NCI-H510A treated with DMSO at 0.1 percent for 48 hours (cell line): ENCODE data around the gene PTPN23.

Experiments
- DNase-seq: peaks from one replicate; lab custom pipeline; 2025; lab: John Stamatoyannopoulos, UW

PTPN23 gene

DNA sequence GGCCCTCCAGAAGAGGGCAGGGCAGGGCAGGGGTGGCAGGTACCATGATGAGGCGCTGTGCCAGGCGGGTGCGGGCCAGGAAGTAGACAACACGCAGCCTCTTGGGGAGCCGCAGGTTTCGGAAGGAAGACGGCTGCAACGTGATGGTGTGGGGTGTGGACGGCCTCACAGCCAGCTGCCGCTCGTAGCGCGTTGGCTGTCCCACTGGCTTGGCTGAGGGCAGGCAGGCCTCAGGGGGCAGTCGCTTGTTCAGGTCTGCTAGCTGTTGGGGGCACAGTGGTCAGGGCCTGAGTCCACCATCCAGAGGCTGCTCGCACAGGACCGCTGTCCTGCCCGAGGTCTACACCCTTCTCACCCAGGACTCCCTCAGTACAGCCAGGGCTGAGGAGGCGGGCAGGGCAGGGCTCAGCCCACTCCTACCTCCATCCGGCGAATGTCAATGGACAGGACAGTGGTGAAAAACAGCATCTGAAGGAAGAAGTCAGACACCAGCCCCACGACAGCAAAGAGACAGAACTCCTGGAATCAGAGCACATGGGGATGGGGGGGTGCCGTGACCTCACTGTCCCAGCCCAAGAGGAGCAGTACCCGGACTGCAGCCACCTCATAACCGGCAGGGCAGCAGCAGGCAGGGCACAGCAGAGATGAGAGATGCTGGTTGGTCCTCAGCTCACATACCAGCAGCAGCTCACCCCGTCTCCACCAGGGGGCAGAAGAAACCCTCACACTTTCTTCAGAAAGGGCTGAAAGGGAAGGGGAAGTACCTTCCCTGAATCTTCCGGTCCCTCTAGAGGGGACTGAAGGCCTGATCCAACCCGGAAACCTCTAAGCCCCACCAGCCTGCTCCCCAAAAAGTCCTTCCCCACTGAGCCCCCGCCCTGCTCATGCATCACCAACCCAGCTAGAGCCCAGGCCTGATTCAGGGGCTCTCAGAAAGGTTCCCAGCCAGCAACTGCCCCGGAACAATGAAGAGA, 40.0 kb downstream of the PTPN23 start:
- peak; percentile 37 for DNase-seq

DNA sequence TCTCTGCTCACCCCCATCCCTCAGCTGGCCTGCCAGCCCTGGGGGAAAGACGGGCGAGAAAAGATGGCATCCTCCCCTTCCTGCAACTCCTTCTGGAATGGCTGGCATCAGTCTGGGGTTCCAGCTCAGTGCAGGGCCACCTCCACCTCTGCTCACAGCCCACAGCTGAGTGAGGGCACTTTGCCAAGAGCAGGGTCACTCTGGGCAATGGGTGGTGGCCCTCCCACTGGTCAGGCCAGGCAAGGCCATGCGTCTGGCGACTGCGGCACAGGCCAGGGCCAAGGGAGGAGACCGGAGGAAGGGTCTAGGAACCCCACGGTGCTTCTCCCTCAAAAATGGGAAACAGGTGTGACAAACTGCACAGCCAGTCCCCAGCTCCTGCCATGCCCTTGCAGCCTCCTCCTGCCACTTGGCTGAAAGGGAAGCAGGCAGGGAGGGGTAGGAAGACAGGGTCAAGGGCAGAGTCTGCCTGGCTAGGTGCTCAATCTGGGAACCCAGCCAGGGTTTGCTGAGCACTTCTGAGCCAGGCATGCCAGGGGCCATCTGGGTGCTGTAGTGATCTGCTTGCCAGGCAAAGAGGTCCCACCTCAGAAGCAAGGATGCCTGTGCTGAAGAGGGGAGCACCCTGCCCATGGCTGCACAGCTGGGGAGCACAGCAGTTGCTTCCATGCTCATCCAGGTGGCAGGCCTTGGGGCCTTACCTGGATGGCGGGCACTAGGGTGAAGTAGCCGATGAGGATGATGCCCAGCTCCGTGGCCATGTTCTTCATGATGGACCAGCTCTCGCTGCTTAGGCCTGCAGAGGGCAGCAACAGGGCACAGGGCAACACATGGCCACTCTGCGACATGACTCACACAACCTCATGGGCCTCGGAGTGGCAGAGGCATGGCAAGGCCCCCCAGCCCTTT, 41.2 kb downstream of the PTPN23 start:
- DNase-seq, result no peak

DNA sequence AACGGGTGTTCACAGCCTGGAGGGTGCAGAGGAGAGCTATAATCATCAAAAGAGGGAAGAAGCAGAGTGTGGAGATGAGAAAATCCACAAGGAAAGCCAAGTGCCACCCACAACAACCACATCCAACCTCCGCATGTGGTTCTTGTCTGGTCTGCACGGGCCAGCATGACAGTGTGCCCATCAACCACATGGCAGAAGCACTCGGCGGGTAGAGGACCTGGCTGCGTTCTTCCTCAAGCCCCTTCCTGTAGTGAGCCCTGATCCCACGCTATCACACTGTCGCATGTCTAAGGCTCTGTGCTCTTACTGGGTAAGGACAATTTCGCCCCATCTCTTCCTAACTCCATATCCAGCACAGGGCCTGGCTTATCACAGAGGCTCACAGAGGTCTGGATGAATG, 41.9 kb downstream of the PTPN23 start:
- DNase-seq, result no peak

DNA sequence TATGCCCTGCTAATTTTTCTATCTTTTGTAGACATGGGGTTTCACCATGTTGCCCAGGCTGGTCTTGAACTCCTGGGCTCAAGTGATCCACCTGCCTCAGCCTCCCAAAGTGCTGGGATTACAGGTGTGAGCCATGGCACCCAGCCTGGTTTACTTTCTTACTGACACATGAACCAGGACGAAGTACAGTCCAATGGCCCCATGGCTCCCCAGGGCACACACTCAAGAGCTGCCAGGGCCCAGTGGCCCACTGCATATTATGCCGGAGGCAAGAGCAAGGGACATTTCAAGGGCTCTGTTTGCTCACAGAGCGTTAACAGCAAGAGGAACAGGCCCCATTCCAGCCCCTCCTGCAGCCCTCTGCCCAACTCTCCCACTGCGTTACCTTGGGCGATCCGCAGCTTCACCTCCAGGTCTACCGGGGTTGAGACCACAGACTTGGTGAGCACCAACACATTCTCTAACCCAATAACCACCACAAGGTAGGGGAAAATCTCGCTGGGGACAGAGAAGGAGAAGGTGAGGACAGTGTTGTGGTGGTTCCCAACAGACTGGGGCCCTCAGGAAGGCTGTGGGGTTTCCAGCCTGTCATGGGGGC, 42.8 kb downstream of the PTPN23 start:
- DNase-seq, result no peak

DNA sequence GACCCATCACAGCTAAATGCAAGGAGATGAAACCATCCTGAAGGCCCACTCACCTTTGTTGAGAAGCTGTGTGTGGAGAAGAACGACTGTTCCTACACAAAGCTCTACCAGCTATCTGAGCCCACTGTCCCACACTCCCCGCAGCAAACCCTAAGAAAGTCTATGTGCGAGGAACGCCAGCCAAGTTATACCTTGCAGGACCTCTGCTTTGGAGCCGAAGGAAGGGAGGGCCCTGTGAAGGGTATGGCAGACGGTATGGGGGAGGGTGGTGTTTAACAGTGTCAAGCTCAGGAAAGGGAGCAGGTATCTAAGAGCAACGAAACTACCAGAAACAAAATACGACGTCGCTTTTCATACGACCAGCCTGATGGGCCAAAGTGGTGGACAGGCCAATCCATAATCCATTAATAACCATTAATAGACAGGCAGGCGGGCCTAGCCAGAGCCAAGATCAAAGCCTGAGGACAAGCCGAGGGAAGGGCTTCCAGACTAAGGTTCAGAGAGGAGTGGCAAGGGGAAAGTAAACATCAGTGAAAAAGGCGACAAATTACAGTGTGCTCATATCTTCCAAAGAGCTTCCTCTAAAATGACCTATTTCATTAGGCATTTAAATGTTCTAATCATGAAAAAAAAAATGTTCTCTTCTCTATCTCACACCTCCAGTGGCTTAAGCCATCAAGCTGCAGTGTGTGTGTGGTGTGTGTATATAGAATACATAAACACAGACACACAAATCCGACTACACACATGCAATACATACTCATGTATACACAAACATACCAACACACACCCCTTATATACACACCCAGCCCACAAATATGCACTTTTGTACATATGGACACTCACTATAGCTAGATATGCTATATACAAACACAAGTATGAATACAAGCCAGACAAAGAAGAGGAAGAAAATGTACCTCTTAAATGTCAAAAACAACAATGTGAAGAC, 43.9 kb downstream of the PTPN23 start:
- DNase-seq, result no peak

DNA sequence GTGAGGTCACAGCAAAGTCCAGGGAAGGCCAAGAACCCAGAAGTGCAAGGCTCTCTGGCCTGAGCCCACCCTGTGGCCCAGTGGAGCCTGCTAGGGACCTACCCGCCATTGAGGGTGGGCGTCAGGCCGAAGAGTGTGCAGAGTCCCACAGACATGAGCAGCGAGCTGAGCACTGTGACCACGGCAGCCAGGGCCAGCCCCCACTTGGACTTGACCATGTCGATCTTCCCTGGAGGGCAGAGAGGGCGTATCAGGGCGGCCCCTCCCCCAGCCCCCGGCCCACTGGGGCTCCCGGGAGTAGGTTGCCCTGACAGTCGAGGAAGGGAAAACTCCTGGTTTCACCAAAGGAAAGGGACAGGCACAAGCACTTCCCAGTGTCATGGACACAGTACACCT, 44.6 kb downstream of the PTPN23 start:
- DNase-seq, result no peak

- no peak for DNase-seq
Measured at GRCh38 chr3:47425959-47426358, 45.1 kb downstream of the PTPN23 start.

GRCh38 chr3:47427866-47428265, 47.0 kb downstream of the PTPN23 start:
- no peak for DNase-seq

DNA sequence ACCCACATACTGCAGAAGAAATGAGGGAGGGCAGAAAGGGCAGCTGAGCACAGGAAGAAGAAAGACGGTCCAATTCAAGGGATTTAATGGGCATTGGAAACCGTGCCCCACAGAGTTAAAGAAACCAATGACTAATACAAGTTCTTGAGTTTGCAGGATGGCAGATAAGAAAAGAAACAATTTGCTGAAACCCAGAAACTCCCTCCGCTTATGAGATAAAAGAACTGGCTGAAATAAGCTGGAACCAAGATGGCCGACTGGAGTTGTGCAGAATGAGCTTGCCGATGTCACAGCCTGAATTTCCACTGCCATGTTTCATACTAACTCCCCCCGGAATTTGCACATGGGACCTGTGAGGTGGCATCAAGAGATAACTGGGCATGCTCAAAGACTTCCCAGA, 47.8 kb downstream of the PTPN23 start:
- no peak for DNase-seq

GRCh38 chr3:47429476-47430270, 48.9 kb downstream of the PTPN23 start:
- DNase-seq, result no peak

- no peak for DNase-seq
Measured at GRCh38 chr3:47430606-47431005, 49.8 kb downstream of the PTPN23 start.

DNA sequence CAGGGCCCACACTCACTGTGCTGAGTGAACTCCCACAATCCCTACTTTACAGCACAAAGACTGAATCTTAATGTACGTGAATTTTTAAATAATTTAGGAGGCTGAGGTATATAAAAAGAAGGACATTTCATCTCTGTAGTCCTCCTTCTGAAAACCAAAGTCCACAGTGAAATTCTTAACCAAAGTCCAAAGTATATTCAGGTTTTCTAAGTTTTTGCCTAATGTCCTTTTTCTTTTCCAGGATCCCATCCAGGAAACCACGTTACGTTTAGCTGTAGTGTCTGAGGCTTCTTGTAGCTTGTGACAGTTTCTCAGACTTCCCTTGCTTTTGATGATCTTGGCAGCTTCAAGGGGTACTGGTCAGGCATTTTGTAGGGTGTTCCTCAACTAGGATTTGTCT, 50.4 kb downstream of the PTPN23 start:
- DNase-seq, result no peak

GRCh38 chr3:47432673-47433072, 51.9 kb downstream of the PTPN23 start:
- DNase-seq, result no peak

GRCh38 chr3:47433796-47434195, 53.0 kb downstream of the PTPN23 start:
- no peak for DNase-seq

GRCh38 chr3:47434849-47435248, 54.0 kb downstream of the PTPN23 start:
- no peak for DNase-seq

DNA sequence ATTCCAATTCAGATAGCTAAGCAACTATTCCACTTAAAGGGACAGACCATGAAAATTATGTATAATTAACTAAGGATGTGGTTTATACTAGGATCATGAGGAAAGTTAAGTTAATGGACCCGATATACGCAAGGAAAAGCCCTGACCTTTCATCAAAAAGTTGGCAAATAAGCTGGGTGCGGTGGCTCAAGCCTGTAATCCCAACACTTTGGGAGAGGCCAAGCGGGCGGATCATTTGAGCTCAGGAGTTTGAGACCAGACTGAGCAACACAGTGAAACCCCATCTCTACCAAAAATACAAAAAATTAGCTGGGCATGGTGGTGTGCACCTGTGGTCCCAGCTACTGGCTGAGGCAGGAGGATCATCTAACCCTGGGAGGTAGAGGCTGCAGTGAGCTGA, 55.4 kb downstream of the PTPN23 start:
- no peak for DNase-seq

- DNase-seq, result no peak
Measured at GRCh38 chr3:47440131-47440530, 59.3 kb downstream of the PTPN23 start.

GRCh38 chr3:47441796-47442551, 61.2 kb downstream of the PTPN23 start:
- DNase-seq, result no peak

- DNase-seq, result no peak
Measured at GRCh38 chr3:47443611-47443995, 62.8 kb downstream of the PTPN23 start.

- no peak for DNase-seq
Measured at GRCh38 chr3:47444103-47444502, 63.3 kb downstream of the PTPN23 start.
